IgD-negative memory B cell (primary cell): ENCODE measurements around the gene SFRP5. TPM values are rescaled to one million over a fixed set of nuclear protein-coding genes. Genes with fewer than 3 reads are reported as not detected.
A peak's percentile ranks its signal among the peaks of the same experiment; 100 is the strongest.

Source experiments
- H3K27ac Mint-ChIP-seq, 3 donors: one replicate each; pipeline ENCODE4 v1.8.0; 2020 to 2022; ENCODE audit warnings: mild to moderate bottlenecking in 3 of 3, mixed read lengths in 3 of 3, moderate library complexity in 1 of 3
- H3K27me3 Mint-ChIP-seq: one replicate; pipeline ENCODE4 v1.8.0; 2021; ENCODE audit warnings: mixed read lengths
- H3K36me3 Mint-ChIP-seq: one replicate; pipeline ENCODE4 v1.8.0; 2020; ENCODE audit warnings: mild to moderate bottlenecking, mixed read lengths
- H3K4me1 Mint-ChIP-seq, 3 donors: one replicate each; pipeline ENCODE4 v1.8.0; 2020 to 2022; ENCODE audit warnings: mixed read lengths in 3 of 3, mild to moderate bottlenecking in 1 of 3
- H3K4me3 Mint-ChIP-seq, 4 donors: one replicate each; pipeline ENCODE4 v1.8.0; 2020 to 2022; ENCODE audit warnings: mild to moderate bottlenecking in 4 of 4, mixed read lengths in 4 of 4, moderate library complexity in 3 of 4
- H3K9me3 Mint-ChIP-seq, 3 donors: one replicate each; pipeline ENCODE4 v1.8.0; 2020 to 2021; ENCODE audit warnings: mixed read lengths in 3 of 3, mild to moderate bottlenecking in 1 of 3
- polyA plus RNA-seq: library from polyadenylated mRNA; unstranded; fragments of 300-500 nt; fragmentation: Illumina TruSeq; gene quantifications from one replicate; pipeline ENCODE4 v1.2.3, GENCODE V29; 2021

Gene SFRP5, protein sequence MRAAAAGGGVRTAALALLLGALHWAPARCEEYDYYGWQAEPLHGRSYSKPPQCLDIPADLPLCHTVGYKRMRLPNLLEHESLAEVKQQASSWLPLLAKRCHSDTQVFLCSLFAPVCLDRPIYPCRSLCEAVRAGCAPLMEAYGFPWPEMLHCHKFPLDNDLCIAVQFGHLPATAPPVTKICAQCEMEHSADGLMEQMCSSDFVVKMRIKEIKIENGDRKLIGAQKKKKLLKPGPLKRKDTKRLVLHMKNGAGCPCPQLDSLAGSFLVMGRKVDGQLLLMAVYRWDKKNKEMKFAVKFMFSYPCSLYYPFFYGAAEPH
- not detected for polyA plus RNA-seq

DNA sequence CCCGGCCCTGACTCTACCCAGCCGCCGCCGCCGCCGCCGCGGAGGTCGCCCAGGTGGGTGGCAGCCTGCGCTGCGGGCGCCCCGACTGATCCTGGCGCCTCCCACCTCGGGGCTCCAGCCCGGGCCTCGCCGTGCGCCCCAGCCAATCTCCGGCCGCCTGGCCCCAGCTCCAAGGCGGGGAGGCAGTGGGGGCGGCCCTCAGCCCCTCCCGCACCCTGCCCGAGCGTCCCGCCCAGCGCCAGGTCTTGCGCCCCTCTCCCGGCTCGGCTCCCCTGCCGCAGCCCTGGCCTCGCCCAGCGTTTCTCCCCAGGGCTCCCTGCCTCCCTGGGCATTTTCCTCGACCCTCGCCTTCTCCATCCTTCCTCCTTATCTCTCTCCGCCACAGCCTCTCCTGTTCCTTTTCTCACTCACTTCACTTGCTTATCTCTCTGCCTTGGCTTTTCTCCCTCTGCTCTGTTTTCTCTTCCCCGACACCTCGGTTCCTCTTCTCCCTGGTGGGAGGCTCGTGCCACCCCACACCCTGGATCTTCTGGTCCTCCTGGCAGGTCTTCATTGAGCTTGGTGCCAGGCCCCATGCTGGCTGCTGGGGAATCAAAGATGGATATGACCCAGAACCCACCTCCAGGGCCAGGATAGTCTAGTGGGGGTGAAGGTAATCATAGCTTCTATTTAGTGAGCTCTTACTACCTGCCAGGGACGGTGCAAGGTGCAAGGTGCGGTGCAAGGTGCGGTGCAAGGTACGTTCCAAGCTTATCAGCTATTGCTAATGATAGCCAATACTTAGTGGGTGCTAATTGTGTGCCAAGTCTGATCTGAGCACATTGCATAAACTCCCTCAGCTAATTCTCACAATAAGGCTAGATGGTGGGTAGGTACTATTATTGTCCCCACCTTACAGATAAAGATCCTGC lies at the start of gene SFRP5:
TSS of gene SFRP5 (minus strand) at position 87 of the 911 bp plus-strand sequence. CDS start 166 bp downstream, outside the sequence.
- H3K9me3 Mint-ChIP-seq = no peaks in the 10 kb centered on the region
- peaks cover 0 to 13% (median 7%) of the 10 kb centered on the region in 3 donors for H3K4me1 Mint-ChIP-seq
- peaks cover 35% of the 10 kb centered on the region for H3K27me3 Mint-ChIP-seq
- peaks cover 4% of the 10 kb centered on the region for H3K36me3 Mint-ChIP-seq
- peak within 1 kb of the TSS in 2 of 4 donors; percentile 60 to 67 for H3K4me3 Mint-ChIP-seq
- H3K27ac Mint-ChIP-seq = no peak within 1 kb of the TSS

DNA sequence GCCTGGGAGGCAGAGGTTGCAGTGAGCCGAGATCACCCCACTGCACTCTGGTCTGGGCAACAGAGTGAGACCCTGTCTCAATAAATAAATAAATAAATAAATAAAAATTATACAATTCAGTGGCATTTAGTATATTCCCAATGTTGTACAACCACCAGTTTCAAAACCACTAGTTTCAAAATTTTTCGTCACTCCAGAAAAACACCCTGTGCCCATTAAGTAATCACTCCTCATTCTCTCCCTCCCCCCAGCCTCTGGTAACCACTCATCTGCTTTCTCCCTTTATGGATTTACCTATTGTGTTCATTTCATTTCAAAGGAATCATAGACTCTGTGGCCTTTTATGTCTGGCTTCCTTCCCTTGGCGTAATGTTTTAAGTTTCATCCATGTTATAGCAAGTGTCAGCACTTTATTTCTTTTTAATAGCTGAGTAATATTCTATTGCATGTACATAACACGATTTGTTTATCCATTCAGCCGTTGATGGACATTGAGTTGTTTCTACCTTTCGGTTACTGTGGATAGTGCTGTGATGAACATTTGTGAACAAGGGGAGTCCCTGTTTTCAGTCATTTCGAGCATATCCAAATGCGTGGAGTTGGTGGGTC lies 48.4 kb upstream of the SFRP5 start:
- Mint-ChIP-seq H3K9me3 (no peaks in the 10 kb centered on the region), H3K27me3 (peaks cover 10% of the 10 kb centered on the region), H3K4me1 (no peaks in the 10 kb centered on the region), H3K36me3 (peaks cover 1% of the 10 kb centered on the region), H3K27ac (no peak overlapping the region), H3K4me3 (no peak overlapping the region)

DNA sequence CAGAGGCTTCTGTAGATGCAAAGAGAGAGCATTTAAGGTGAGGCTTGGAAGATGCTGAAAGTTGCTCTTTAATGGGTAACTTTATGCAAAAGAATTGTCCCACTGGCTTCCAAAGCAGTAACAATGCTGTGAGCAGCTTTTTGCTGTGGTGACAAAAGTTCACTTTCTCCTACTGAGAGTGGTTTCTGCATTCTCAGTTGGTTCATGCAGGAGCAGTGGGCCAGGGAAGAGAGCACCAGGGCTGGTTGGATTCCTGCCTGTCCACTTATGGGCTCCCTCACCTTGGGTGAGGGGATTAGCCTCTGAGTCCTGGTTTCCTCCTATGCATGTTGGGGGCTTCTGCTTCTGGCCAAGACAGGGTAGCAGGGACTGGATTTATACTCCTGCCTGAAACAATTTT lies 46.8 kb upstream of the SFRP5 start:
- Mint-ChIP-seq H3K36me3 (peaks cover 1% of the 10 kb centered on the region), H3K9me3 (no peaks in the 10 kb centered on the region), H3K4me1 (no peaks in the 10 kb centered on the region), H3K27me3 (peaks cover 13% of the 10 kb centered on the region), H3K4me3 (no peak overlapping the region), H3K27ac (no peak overlapping the region)

DNA sequence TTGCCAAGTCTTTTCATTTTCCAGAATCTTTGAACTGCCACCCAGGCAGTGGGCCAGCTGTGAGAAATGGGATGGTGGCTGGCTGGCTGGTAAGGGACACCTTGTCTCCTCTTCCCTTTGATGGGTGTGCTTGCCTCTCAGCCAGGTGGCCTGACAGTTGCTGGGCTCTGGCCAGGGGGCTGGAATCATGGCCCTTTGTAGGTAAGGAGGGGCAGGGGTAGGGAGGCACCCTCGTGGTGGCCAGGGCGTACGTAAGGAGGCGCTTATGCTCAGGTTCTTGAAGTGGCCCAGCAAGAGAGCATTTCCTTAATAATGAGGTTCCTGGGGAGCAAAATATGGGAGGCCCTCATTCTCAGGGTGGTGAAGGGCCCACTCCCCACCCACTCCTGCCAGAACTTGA lies 44.8 kb upstream of the SFRP5 start:
- no peak overlapping the region for H3K4me3 Mint-ChIP-seq
- H3K27me3 Mint-ChIP-seq = peaks cover 13% of the 10 kb centered on the region
- H3K9me3 Mint-ChIP-seq = no peaks in the 10 kb centered on the region
- no peak overlapping the region for H3K27ac Mint-ChIP-seq
- peaks cover 1% of the 10 kb centered on the region for H3K36me3 Mint-ChIP-seq
- no peaks in the 10 kb centered on the region for H3K4me1 Mint-ChIP-seq

DNA sequence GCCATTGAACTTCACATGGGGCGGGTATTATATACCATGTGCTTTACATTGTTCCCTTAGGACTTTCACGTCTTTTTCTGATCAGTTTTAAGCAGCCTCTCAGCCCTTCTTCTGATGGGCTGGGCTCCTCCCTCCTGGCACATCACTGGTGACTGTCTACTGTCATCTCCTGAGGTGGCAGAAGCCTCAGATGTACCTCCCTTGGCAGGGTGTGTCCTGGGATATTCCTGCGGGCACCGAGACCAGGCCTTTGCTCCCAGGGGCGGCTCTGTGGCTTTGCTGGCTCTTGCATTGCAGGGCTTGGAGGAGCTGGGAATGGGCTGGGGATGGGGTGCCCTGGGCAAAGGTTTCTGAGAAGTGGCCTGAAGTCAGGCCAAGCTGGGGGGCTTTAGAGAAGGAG lies 43.2 kb upstream of the SFRP5 start:
- no peaks in the 10 kb centered on the region for H3K4me1 Mint-ChIP-seq
- peaks cover 13% of the 10 kb centered on the region for H3K27me3 Mint-ChIP-seq
- H3K4me3 Mint-ChIP-seq = no peak overlapping the region
- H3K36me3 Mint-ChIP-seq = peaks cover 4% of the 10 kb centered on the region
- H3K9me3 Mint-ChIP-seq = no peaks in the 10 kb centered on the region
- no peak overlapping the region for H3K27ac Mint-ChIP-seq

DNA sequence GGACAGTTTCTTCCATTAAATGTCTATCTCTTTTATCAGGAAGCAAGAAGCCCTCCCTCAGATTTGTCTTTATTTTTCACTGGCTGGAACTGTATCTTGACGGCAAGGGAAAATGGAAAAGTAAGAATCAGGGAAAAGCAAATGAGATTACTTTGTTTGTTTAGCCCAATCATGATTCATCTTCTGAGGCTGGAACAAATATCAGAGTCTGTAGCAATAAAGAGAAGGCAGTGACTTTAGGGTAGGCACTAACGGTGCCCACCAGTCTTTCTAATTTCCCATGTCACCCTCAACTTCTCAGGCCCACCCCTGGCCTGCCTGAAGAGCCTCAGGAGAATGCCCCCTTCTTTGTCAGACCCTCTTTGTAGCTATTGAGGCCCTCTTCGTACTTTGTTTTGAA lies 41.5 kb upstream of the SFRP5 start:
- no peaks in the 10 kb centered on the region for H3K4me1 Mint-ChIP-seq
- H3K36me3 Mint-ChIP-seq = peaks cover 4% of the 10 kb centered on the region
- no peak overlapping the region for H3K4me3 Mint-ChIP-seq
- H3K9me3 Mint-ChIP-seq = no peaks in the 10 kb centered on the region
- H3K27ac Mint-ChIP-seq = no peak overlapping the region
- peaks cover 15% of the 10 kb centered on the region for H3K27me3 Mint-ChIP-seq

DNA sequence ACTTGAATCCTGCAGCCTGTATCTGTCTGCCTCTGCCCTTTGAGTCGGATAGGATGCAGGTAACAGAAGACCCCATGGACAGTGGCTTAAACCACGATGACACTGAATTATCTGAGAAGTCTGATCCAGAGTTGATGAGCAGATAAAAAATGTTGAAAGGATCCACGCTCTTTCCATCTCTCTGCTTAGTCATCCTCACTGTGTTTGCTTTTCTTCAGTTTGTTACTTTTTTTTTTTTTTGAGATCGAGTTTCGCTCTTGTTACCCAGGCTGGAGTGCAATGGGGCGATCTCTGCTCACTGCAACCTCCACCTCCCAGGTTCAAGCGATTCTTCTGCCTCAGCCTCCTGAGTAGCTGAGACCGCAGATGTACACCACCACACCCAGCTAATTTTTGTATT lies 40.9 kb upstream of the SFRP5 start:
- Mint-ChIP-seq H3K4me3 (no peak overlapping the region), H3K36me3 (peaks cover 4% of the 10 kb centered on the region), H3K27ac (no peak overlapping the region), H3K9me3 (no peaks in the 10 kb centered on the region), H3K4me1 (no peaks in the 10 kb centered on the region), H3K27me3 (peaks cover 15% of the 10 kb centered on the region)

DNA sequence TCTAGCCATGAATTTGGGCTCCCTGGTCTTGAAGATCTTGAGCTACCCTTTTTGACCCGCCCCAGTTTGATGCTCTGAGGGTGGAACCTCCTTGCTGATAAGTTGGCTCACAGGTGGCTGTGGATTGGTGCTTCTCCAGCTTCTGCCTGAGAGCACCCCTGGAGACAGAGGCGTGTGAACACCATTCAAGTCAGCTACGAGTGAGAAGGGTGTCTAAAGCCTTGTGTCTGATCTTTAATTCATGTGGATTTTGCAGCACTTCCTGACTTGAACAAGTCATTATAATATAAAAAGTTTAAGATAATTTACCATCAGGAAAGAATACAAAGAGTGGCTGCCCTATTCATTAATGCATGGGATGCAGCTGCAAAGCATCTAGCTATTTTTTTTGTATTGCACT lies 40.2 kb upstream of the SFRP5 start:
- H3K27ac Mint-ChIP-seq = no peak overlapping the region
- no peaks in the 10 kb centered on the region for H3K9me3 Mint-ChIP-seq
- no peaks in the 10 kb centered on the region for H3K4me1 Mint-ChIP-seq
- H3K4me3 Mint-ChIP-seq = no peak overlapping the region
- peaks cover 4% of the 10 kb centered on the region for H3K36me3 Mint-ChIP-seq
- H3K27me3 Mint-ChIP-seq = peaks cover 13% of the 10 kb centered on the region

DNA sequence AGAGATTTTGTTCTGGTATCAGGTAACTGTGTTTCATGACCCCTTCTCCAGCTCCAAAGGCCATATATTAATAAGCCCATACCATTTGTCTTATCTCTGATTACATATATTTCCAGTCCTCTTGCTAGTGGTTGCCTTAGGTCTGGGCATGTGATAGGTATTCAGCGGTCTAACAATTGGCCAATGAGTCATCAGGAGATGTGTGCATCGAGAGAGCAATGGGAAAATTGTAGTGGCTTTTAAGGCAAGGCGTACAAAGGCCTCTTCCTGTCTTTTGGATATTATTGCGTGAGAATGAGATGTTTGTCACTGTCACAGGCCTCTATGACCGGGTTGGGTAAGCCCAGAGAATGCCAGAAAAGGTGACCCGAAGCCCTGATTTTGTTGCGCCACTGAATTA lies 38.6 kb upstream of the SFRP5 start:
- H3K36me3 Mint-ChIP-seq = peaks cover 4% of the 10 kb centered on the region
- H3K27ac Mint-ChIP-seq = no peak overlapping the region
- no peaks in the 10 kb centered on the region for H3K9me3 Mint-ChIP-seq
- H3K27me3 Mint-ChIP-seq = peaks cover 11% of the 10 kb centered on the region
- no peak overlapping the region for H3K4me3 Mint-ChIP-seq
- H3K4me1 Mint-ChIP-seq = no peaks in the 10 kb centered on the region

DNA sequence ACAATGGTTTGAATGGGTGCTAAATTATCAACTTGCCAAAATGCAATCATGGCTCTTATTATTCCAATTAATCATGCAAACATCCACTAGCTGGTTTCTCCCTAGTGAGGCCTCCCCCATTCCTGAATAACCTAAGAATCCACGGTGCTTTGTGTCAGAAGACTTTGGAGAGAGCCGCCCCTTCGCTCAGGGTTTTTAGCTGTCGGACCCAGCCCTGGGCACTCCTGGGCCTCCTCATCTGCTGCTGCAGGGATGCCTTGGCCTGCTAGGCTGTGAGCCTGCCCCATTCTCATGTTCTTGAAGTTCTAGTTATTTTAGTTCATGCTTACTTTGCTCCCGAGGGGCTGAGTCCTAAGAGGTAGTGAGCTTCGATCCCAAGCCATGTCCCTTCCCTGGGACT lies 34.1 kb upstream of the SFRP5 start:
- Mint-ChIP-seq H3K36me3 (peaks cover 4% of the 10 kb centered on the region), H3K27ac (no peak overlapping the region), H3K9me3 (no peaks in the 10 kb centered on the region), H3K27me3 (peaks cover 13% of the 10 kb centered on the region), H3K4me1 (no peaks in the 10 kb centered on the region), H3K4me3 (no peak overlapping the region)

DNA sequence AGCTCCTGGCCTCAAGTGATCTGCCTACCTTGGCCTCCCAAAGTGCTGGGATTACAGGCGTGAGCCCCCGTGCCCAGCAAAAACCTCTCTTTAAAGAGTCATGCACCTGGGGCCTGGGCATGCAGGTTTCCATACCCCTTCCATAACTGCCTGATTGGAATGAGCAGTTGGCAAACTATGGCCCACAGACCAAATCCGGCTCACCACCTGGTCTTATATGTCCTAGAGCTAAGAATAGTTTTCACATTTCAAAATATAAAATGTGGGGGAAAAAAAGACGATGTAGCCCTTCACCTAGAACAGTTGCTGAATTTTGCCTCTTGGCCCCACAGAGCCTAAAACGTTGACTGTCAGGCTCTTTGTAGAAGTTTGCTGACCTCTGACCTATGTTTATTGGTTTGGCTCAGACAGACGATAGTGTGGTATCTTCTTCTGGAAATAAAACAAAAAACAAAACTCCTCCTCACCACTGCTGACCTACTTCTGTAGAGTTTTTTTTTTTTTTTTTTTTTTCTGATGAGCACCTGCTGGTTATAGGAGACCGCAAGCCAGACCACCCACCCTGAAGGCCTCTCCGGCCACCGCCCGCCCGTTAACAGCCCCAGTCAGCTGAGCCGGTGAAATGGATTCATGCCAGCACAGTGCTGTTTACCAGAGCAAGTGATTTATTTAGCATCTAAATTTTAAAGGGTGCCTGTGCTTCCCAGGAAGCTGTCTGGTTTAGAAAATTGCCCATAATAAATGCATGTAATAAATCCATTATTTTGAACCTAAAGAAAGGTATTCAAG lies 33.5 kb upstream of the SFRP5 start:
- peaks cover 18% of the 10 kb centered on the region for H3K27me3 Mint-ChIP-seq
- no peaks in the 10 kb centered on the region for H3K4me1 Mint-ChIP-seq
- no peak overlapping the region for H3K27ac Mint-ChIP-seq
- H3K9me3 Mint-ChIP-seq = no peaks in the 10 kb centered on the region
- H3K36me3 Mint-ChIP-seq = peaks cover 2% of the 10 kb centered on the region
- no peak overlapping the region for H3K4me3 Mint-ChIP-seq

DNA sequence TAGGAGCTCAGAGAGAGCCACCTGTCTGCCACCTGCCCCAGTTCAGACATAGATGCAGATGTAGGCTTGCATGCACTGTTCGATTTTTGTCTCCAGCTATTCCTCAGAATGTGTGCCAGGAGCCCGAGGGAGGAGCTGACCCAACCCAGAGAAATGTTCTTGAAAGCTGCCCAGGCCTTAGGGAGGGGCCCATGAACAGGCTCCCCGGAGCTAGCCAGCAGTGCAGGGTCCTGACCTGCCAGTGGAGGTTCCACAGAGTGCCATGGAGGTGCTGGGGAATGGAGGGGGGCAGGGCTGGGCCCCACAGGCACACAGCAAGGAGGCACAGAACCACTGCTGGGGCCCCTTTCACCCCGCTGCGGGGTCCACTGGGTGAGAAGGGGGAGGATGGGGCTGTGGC lies 29.6 kb upstream of the SFRP5 start:
- Mint-ChIP-seq H3K27ac (no peak overlapping the region), H3K36me3 (peaks cover 5% of the 10 kb centered on the region), H3K9me3 (peaks cover 0 to 9% (median 3%) of the 10 kb centered on the region in 3 donors), H3K4me1 (peaks cover 0 to 4% (median 1%) of the 10 kb centered on the region in 3 donors), H3K4me3 (no peak overlapping the region), H3K27me3 (peaks cover 15% of the 10 kb centered on the region)

DNA sequence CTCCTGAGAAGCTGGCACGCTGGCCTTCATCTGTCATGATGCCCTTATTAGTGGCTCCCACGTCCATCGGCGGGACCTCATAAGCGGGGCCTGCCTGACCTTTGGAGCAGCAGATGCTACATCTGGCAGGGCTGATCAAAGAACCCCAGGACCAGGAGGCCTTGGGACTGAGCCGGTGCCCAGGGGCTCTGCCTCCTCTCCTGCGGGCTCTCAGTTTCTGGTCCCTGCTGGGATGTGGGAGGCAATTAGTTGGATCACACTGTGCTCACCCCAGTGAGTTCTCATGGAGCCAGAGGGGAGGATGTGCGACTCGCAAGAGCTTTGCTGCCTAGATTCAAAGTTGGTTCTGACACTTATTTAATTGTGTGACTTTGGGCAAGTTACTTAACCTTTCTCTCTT lies 28.7 kb upstream of the SFRP5 start:
- Mint-ChIP-seq H3K27ac (no peak overlapping the region), H3K9me3 (peaks cover 0 to 9% (median 3%) of the 10 kb centered on the region in 3 donors), H3K4me3 (no peak overlapping the region), H3K27me3 (peaks cover 16% of the 10 kb centered on the region), H3K36me3 (peaks cover 5% of the 10 kb centered on the region), H3K4me1 (peaks cover 0 to 5% (median 1%) of the 10 kb centered on the region in 3 donors)

DNA sequence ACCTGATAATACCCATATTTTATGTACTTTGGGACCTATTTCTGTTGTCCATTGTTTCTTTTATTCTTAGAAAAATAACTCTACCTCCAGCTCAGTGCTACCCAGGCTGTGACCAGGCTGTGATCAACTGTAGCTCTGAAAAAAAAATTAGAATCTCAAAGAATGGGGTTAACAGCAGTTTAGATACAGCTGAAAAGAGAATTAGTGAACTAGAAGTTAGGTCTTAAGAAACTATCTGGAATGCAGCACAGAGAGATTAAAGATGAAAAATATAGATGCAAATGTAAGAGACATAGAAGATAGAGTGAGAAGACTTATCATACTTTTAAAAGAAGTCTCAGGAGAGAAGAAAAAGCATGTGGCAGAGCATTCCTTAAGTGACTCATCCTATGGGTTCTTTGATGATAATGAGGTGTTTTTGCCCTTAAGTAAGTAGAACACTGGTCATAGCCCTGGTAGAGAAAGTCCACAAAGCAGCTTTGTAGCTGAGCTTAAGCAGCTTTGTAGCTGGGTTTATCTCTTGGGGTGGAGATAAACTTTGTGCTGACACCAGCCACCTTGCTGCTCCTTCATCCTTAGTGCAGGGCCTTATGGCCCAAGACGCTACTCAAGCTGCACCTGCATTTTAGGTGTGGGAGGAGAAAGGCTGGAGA lies 27.3 kb upstream of the SFRP5 start:
- H3K27me3 Mint-ChIP-seq = peaks cover 16% of the 10 kb centered on the region
- H3K36me3 Mint-ChIP-seq = peaks cover 5% of the 10 kb centered on the region
- no peak overlapping the region for H3K4me3 Mint-ChIP-seq
- H3K27ac Mint-ChIP-seq = no peak overlapping the region
- peaks cover 0 to 9% (median 3%) of the 10 kb centered on the region in 3 donors for H3K9me3 Mint-ChIP-seq
- peaks cover 0 to 5% (median 1%) of the 10 kb centered on the region in 3 donors for H3K4me1 Mint-ChIP-seq
